Measurements from ENCODE around the gene TMPRSS15.

TMPRSS15 gene

GRCh38 chr21:18349468-18349867 is 54.1 kb downstream of the TMPRSS15 start:
- ATAC-seq (no peak), DNase-seq (no peak)

DNA sequence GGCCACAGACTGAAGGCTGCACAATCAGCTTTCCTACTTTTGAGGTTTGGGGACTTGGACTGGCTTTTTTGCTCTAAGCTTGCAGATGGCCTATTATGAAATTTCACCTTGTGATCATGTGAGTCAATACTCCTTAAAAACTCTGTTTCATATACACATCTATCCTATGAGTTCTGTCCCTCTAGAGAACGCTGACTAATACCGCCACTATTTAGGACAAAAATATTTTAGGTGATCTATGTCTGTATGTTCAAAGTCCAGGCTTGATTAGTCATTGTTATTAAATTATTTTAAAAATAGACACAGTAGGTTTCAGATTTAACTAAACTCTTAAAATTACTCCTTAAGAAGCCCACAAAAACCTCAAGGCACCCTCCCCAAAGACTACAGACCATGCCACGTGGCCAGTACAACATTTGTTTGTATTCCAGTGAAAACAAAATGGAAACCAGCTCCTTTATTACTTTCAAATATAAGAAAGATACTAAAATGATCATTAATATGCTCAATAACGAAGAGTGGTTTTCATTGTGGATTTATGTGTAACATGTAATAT is 63.1 kb downstream of the TMPRSS15 start:
- ATAC-seq, result no peak
- no peak for DNase-seq

- DNase-seq, result no peak
- ATAC-seq, result no peak
Observed at GRCh38 chr21:18335651-18336236, 67.8 kb downstream of the TMPRSS15 start.

DNA sequence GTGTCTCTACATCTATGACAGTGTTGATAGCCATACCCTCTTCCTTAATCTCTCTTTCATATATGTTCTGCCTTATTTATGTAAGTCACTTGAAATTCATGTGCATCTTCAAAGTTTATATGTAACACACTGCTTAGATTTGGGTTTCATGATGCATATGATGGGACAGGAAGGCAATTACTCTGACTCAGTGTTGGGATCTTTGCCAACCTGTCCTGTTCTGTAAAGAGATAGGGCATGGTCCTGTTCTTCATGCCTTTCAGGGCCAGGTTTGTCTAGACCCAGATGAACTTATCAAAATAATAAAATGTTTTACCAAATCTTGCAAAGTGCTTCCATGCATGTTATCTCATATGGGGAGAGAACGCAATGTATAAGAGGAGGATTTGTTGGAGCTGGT is 69.5 kb downstream of the TMPRSS15 start:
- ATAC-seq, result no peak
- DNase-seq, result no peak

DNA sequence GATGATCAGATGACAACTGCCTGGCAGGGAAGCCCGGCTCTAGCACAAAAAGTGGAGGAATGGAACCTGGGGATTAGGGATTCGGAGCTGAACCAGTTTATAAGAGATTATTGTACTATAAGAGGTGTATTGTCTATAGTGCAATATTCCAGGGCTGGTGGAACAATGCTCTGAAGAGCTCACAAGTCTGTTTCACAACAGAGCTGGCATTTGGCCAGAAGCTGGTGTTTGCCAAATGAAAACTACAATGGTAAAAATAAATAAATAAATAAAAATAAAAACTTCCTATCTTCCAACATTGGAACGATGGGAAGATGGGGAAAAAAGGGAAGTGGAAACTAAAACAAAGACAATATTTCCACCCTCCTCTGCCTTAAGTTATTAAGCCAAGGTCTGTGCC is 85.4 kb downstream of the TMPRSS15 start:
- DNase-seq, result no peak
- ATAC-seq, result no peak

- ATAC-seq, result no peak
- no peak for DNase-seq
Observed at GRCh38 chr21:18298228-18298627, 105.4 kb downstream of the TMPRSS15 start.

DNA sequence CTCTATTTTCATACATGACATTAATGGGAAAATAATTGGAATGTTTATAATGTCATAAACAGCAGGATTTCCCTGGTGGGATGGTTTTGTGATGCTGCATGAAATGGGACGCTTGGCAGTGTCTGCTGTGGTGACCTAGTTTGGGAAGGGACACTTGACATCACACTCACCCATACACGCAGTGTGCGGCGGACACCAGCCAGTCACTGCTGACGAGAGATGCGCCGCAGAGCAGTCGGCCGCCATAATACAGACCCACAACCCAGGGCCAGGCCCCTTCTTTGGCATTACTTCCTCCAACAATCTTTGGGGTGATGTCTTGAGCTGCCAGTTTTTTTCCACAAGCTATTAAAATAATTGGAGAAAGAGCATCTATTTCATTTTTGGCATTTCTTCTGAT is 109.5 kb downstream of the TMPRSS15 start:
- ATAC-seq, result no peak
- no peak for DNase-seq

- ATAC-seq (no peak), DNase-seq (no peak)
Observed at GRCh38 chr21:18289876-18290275, 113.7 kb downstream of the TMPRSS15 start.

- DNase-seq, result no peak
Observed at GRCh38 chr21:18285379-18285778, 118.2 kb downstream of the TMPRSS15 start.

GRCh38 chr21:18275781-18276180 is 127.8 kb downstream of the TMPRSS15 start:
- no peak for ATAC-seq
- DNase-seq, result no peak

More at GRCh38 chr21:18285379-18285778, 118.2 kb downstream of the TMPRSS15 start:
- ATAC-seq, result no peak

DNA sequence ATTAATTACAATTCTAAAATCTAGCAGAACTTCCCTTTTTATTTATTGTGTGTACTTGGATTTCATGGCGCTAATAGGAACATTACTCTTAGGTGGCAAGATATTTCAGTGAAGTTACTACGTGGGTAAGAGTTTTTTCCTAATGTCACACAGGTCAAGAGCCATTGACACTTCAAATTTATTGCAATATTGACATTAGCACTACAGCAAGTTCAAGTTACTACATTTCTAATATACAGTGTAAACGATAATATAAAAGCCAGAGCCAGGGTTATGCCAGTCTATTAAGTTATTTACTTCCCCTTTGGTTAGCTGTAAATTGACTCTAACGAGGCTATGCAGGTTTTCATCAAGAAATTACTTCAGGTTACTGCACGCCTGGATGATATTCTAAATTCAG is 129.2 kb downstream of the TMPRSS15 start:
- ATAC-seq (no peak), DNase-seq (no peak)

DNA sequence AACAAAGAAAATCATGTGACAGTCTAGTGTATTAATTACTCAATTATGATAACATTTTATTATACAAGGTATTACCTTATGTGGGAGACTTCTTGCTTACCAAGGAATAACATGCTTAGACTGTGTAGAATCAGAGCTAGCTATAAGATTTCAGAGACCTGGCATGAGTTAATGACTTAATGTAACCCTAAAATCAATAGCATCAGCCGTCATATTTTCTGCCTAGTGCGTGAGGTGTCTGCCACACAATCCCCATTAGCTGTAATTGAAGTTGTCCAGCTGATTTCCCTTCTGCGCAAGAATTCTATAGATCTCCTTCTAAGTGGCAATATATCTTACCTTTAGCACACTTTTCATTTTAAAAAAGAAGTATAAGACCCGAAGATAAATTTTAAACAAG is 130.2 kb downstream of the TMPRSS15 start:
- ATAC-seq, result no peak
- no peak for DNase-seq

DNA sequence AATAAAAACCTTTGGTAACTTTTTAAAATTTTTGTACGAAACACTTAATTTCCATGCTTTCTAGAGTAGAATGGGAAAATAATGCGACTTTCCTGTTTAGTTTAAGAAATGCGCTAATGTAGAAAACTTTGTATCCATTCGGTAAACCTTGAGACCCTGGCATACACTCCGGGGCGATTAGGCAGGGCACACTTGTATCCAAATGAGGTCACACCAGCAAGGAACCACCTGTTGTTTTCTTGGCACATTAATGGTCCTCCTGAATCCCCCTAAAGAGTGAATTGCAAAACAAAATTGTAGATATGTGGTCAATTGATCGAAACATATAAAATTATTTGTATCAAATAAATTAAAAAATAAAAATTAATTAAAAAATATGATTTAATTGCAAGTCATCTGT is 133.7 kb downstream of the TMPRSS15 start:
- DNase-seq (no peak), ATAC-seq (no peak)

- DNase-seq (no peak), ATAC-seq (no peak)
Observed at GRCh38 chr21:18268906-18269305, 134.7 kb downstream of the TMPRSS15 start.

DNA sequence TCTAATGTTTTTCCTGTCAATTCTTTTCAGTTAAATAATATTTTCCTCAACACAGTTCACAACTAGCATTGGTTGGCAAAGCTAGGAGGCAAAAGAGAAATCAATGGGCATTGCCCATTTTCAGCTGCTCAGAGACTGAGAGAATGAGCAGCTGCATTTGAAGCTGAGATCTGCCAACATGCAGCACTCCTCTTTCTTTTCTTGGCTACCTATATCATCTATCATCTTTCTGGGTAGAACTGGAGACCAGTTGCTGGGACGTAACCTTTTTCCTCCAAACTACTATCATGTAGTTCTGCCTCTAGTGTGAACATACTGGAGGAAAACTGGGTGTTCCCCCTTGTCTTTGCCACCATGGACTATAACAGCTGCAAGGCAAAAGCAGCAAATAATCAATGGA is 136.1 kb downstream of the TMPRSS15 start:
- no peak for ATAC-seq

GRCh38 chr21:18265944-18266343 is 137.6 kb downstream of the TMPRSS15 start:
- DNase-seq, result no peak
- no peak for ATAC-seq

More for the DNA sequence above, 136.1 kb downstream of the TMPRSS15 start:
- DNase-seq, result no peak

DNA sequence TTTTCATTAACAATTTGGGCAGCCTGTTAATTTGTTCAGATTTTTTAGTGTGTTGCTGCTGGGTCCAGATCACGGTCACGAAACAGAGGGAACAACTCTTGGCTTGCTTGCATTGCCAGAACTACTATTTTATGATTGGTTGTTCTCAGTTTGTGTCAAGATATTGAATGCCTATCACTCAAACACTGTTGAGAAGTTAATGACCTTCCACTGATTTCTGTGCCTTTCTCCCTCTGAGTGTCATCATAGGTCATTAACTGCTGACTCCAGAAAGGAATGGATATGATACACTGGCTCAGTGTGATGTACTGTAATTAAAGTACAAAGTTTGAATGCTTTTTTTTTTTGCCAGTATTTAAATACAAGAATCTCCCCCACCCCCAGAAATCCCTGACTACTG is 149.8 kb downstream of the TMPRSS15 start:
- no peak for ATAC-seq

DNA sequence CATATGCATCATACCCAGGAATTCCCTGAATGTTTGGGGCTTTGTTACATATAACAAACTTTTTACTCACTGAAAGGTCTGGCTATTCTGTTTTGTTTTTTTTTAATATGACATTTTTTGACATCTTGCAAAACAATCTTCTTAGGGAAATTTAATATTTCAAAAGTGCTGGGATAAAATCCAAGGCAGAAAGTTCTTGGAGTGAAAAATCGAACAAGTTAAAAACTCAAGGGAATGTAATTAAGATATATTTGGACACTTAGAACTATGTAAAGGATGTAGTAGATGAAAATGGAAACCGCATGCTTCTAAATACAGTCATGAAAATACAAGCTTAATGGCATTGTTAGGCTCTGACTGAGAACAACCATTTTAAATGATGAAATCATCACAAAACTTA is 150.4 kb downstream of the TMPRSS15 start:
- DNase-seq, result no peak

More for the DNA sequence above, 149.8 kb downstream of the TMPRSS15 start:
- no peak for DNase-seq

GRCh38 chr21:18252680-18253079 is 150.9 kb downstream of the TMPRSS15 start:
- no peak for ATAC-seq
- DNase-seq, result no peak

More for the DNA sequence above, 150.4 kb downstream of the TMPRSS15 start:
- ATAC-seq, result no peak

DNA sequence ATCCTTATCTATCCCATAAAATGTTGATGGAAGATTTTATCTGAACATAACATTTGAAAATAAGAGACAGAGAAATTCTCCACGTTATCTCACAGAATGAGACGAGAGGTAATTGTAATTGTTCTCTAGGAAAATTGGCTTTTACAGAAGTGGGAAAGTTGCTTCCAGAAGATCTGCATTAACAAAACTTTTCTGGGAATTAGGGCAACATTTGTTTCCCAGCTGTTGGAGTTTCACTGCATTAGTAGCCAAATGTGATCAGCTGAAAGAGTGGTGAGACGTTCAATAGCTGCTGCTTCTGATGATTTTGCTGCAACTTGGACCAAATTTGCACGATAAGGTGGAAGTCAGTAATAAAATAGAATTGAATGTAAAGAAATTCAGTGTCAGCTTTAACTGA is 151.3 kb downstream of the TMPRSS15 start:
- DNase-seq (no peak), ATAC-seq (no peak)

DNA sequence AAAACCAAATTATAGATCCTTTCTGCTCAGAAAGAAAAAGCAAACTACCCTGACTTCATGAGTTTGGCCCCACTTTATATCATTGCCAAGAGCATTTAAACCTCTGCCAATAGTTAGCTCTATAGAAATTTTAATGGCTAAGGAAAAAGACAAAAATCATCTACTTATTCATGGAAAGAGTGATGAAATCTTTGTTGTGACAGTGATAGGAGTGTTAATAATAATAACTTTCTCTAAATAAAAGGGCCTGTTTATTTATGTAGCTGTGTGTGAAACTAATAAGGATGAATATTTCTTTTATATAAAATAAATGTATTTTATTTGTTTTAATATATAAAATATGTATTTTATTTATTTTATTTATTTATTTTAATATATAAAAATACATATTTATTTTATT is 152.5 kb downstream of the TMPRSS15 start:
- ATAC-seq (no peak), DNase-seq (no peak)

DNA sequence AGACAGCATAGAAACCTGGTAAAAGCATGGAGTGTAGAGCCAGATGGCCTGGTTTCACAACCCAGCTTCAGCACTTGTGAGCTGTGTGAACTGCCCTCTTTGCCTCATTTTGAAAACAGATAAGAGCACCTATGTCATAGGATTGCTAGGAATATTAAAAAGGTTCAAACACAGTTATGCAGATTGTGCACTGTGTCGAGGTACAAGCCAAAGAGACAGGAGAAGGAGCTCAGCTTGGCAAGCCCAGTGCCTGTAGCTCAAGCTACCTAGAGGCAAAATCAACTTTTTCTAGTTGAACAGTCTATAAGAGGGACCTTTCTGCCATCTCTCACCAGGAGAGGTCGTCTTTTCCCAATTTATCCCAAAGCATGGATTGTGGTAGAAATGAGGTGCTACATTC is 153.9 kb downstream of the TMPRSS15 start:
- DNase-seq (no peak), ATAC-seq (no peak)

GRCh38 chr21:18248171-18248570 is 155.4 kb downstream of the TMPRSS15 start:
- no peak for ATAC-seq
- DNase-seq, result no peak

DNA sequence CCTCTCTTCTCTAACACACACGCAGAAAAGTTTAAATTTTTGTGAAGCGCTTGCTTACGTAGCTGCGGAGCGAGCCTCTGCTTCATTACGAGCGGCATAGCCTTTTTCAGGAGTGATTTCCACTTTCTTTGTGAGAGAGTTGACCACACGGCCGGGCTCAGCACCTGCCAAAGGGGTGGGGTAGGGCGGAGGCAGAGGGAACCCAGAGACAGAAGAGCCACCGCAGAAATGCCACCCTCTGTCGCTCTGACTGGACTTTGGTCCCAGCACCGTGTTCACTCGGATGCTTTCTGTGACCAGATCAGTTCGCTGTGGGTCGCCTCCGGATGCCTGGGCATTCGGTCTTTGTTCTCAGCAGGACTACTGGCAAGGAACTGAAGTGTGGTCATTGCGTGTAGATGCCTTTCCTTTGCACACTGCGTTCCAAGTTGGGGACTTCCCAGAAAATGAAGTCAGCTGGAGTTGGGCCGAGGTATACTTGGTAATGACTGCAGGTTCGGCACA is 158.1 kb downstream of the TMPRSS15 start:
- ATAC-seq, result no peak

More for the DNA sequence above, 158.1 kb downstream of the TMPRSS15 start:
- no peak for DNase-seq
